ENCODE measurements around the gene MAPKAP1.
"Not testable (repeated sequence)": the region's sequence is repeated elsewhere in the genome, so short reads cannot be mapped to it uniquely, and the experiment has no call there.

- TF ChIP-seq CTCF, POLR2A, POLR2AphosphoS5, EP300 (IDR thresholded peaks at IDR 0.05): not testable (repeated sequence)
These were observed 134.5 kb downstream of the MAPKAP1 start for GRCh38 chr9:125572461-125572860.

Data from suprapubic skin (tissue), 4 donors.